ENCODE measurements around the gene LIPM. TPM values are rescaled to one million over a fixed set of nuclear protein-coding genes. Genes with fewer than 3 reads are reported as not detected.

Gene LIPM
- total RNA-seq (not detected), polyA plus RNA-seq (not detected)
- long read RNA-seq, donor 1: 0 reads
- long read RNA-seq, donor 2: 0 reads
- long read RNA-seq, donor 3: 0 reads

- no peaks in the 10 kb centered on the region for H3K36me3 ChIP-seq
- no peak for DNase-seq
- intact Hi-C loops (cut with DNase I): loop anchor here in 1 of 10 donors (10.0 kb wide), 1 partner anchor 98 kb away; the partner anchor contains the start of gene LIPK
- no peak within 1 kb of the TSS for H3K4me3 ChIP-seq
- TF ChIP-seq CTCF (IDR thresholded peaks at IDR 0.05): no peak
- H3K27me3 ChIP-seq: peaks cover 0 to 4% (median 0%) of the 10 kb centered on the region in 7 donors
- no peaks in the 10 kb centered on the region for H3K4me1 ChIP-seq
- no peaks in the 10 kb centered on the region for H3K9me3 ChIP-seq
- WGBS, 2 donors: 82 to 89% methylated on average over 2 of the region's 2 CpGs
- ATAC-seq: no peak
- no peak within 1 kb of the TSS for H3K27ac ChIP-seq
These were observed at the start of gene LIPM for GRCh38 chr10:88802523-88803285. Gene LIPM (plus strand): TSS chr10:88802730. CDS start chr10:88802897, 167 bp downstream.

GRCh38 chr10:88754287-88754686 is 48.2 kb upstream of the LIPM start:
- intact Hi-C loops (cut with DNase I): no loop called here
- no peak for ATAC-seq
- H3K9me3 ChIP-seq: peaks cover 0 to 12% (median 1%) of the 10 kb centered on the region in 11 donors

GRCh38 chr10:88755753-88756152 is 46.8 kb upstream of the LIPM start:
- intact Hi-C loops (cut with DNase I): no loop called here
- 54 to 61% methylated on average over 3 of the region's 3 CpGs for WGBS, 2 donors
- ATAC-seq (no peak), DNase-seq (no peak)
- no peaks in the 10 kb centered on the region for H3K9me3 ChIP-seq
- H3K4me1 ChIP-seq: no peaks in the 10 kb centered on the region
- H3K27ac ChIP-seq: no peak overlapping the region
- H3K4me3 ChIP-seq: no peak overlapping the region
- H3K36me3 ChIP-seq: no peaks in the 10 kb centered on the region
- no peak for TF ChIP-seq CTCF (IDR thresholded peaks at IDR 0.05)
- H3K27me3 ChIP-seq: peaks cover 0 to 6% (median 0%) of the 10 kb centered on the region in 7 donors

More at GRCh38 chr10:88754287-88754686, 48.2 kb upstream of the LIPM start:
- H3K4me1 ChIP-seq: no peaks in the 10 kb centered on the region
- no peak overlapping the region for H3K27ac ChIP-seq
- no peaks in the 10 kb centered on the region for H3K36me3 ChIP-seq
- peaks cover 0 to 6% (median 0%) of the 10 kb centered on the region in 7 donors for H3K27me3 ChIP-seq
- H3K4me3 ChIP-seq: no peak overlapping the region
- DNase-seq: no peak
- no peak for TF ChIP-seq CTCF (IDR thresholded peaks at IDR 0.05)

GRCh38 chr10:88756660-88757059 is 45.9 kb upstream of the LIPM start:
- WGBS, 2 donors: 0% methylated on average over 1 of the region's 1 CpG
- Histone ChIP-seq H3K4me3 (no peak overlapping the region), H3K36me3 (no peaks in the 10 kb centered on the region), H3K27me3 (peaks cover 0 to 6% (median 0%) of the 10 kb centered on the region in 7 donors), H3K9me3 (no peaks in the 10 kb centered on the region), H3K27ac (no peak overlapping the region), H3K4me1 (no peaks in the 10 kb centered on the region)
- ATAC-seq (no peak), DNase-seq (no peak)
- TF ChIP-seq CTCF (IDR thresholded peaks at IDR 0.05): no peak
- intact Hi-C loops (cut with DNase I): no loop called here
